ENCODE results near the gene PTPRE. TPM values are rescaled to one million over a fixed set of nuclear protein-coding genes. Genes with fewer than 3 reads are reported as not detected.

PTPRE gene
- total RNA-seq, 4 donors from 2014 or later, result 10.2 to 46.8 (median 28.8) TPM

DNA sequence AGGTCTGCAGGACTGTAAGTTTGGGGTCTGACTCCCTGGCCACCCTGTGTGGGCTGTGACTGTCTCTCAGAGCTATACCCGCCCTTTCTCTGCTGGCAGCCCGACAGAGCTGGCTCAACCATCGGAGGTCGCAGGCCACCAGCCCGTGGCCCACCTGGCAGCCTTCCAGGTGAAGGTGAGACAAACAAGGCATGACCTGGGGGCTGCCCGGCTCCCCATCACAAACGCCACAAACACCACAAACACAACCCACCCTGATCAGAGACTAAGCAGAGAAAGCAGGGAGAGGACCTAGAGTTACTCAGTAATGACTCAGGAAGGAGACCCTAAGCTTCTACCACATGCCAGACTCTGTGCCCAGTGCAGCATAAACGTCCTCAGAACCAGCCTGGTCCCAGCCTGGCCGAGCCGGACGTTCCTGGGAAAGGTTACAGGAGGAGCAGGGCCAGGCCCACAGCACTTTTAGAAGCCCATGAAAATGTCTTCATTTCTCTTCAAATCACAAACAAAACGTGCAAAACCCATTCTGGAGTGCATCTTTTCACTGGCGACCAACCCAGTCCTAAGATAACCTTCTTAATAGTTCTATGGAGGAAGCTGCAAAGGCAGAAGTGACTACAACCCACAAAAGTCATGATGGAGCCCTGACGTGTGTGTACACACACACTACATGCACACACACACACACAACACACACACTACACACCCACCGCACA, 152.5 kb downstream of the PTPRE start:
- no peak overlapping the region for H3K27ac ChIP-seq
- TF ChIP-seq, protein P1, sequence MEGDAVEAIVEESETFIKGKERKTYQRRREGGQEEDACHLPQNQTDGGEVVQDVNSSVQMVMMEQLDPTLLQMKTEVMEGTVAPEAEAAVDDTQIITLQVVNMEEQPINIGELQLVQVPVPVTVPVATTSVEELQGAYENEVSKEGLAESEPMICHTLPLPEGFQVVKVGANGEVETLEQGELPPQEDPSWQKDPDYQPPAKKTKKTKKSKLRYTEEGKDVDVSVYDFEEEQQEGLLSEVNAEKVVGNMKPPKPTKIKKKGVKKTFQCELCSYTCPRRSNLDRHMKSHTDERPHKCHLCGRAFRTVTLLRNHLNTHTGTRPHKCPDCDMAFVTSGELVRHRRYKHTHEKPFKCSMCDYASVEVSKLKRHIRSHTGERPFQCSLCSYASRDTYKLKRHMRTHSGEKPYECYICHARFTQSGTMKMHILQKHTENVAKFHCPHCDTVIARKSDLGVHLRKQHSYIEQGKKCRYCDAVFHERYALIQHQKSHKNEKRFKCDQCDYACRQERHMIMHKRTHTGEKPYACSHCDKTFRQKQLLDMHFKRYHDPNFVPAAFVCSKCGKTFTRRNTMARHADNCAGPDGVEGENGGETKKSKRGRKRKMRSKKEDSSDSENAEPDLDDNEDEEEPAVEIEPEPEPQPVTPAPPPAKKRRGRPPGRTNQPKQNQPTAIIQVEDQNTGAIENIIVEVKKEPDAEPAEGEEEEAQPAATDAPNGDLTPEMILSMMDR (IDR thresholded peaks at IDR 0.05), result no peak
- TF ChIP-seq POLR2A (IDR thresholded peaks at IDR 0.05) (no peak), POLR2AphosphoS5 (IDR thresholded peaks at IDR 0.05) (no peak), EP300 (IDR thresholded peaks at IDR 0.05) (no peak)
- 91% methylated on average over 12 of the region's 15 CpGs for WGBS
- H3K4me1 ChIP-seq, result peaks cover 16% of the 10 kb centered on the region
- no peak overlapping the region for H3K4me3 ChIP-seq
- no peaks in the 10 kb centered on the region for H3K27me3 ChIP-seq
- H3K36me3 ChIP-seq, result peaks cover 47% of the 10 kb centered on the region
- H3K9me3 ChIP-seq, result no peaks in the 10 kb centered on the region
- DNase-seq (ENCODE audit: low spot score in 2 of 2), result peak; percentile 60

DNA sequence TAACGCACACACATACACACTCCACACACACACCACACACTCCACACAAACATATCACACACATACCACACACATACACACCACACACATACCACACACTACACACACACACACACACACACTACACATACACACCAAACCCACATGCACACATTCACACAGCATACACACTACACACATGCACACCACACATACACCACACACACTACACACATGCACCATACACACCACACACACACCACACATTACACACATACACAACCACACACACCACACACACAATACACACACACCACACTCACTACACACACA, 153.0 kb downstream of the PTPRE start:
- 92% methylated on average over 1 of the region's 1 CpG for WGBS
- H3K27ac ChIP-seq, result no peak overlapping the region
- H3K9me3 ChIP-seq, result no peaks in the 10 kb centered on the region
- peaks cover 42% of the 10 kb centered on the region for H3K36me3 ChIP-seq
- no peak for TF ChIP-seq EP300 (IDR thresholded peaks at IDR 0.05)
- H3K27me3 ChIP-seq, result no peaks in the 10 kb centered on the region
- H3K4me3 ChIP-seq, result no peak overlapping the region
- peaks cover 21% of the 10 kb centered on the region for H3K4me1 ChIP-seq
- no peak for DNase-seq (ENCODE audit: low spot score in 2 of 2)

DNA sequence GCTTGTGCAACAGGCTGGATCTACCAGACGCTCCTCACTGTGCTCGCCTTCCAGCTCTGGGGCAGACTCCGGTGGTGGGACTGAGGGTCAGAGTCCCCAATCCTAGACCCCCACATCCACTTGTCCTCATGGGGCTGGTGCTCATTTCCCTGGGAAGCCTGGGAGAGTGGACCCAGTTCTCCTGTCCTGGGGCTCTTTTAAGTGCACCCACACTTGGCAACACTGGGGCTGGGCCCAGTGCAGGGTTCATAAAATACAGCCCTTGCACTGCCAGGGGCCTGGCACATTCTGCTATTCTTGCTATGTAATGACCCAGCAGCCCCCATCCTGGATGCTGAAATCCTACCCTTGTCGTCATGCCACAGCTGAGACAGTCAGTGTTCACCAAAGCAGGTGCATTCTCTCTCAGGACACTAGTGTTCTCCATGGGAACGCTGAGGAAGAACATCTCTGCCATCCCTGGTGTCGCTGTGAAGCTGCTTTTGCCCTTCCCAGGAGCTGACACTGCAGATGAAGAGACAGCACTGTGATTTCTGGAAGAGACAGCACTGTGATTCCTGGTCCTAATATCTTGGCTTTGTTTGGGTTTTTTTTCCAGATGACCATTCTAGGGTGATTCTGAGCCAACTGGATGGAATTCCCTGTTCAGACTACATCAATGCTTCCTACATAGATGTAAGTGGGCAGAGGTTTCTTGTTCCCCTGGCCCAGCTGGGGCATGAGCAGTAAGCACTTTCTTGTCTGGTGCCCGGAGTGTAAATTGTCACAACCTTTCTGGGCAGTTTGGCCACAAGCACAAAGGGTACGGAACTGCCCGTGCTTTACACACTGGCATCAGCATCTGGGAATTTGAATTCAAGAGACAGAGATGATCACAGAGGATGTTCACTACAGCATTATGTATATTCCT, 153.7 kb downstream of the PTPRE start:
- peaks cover 38% of the 10 kb centered on the region for H3K36me3 ChIP-seq
- WGBS, result 95% methylated on average over 9 of the region's 9 CpGs
- TF ChIP-seq EP300 (IDR thresholded peaks at IDR 0.05) (no peak), POLR2AphosphoS5 (IDR thresholded peaks at IDR 0.05) (no peak), POLR2A (IDR thresholded peaks at IDR 0.05) (no peak)
- TF ChIP-seq, protein P1 (IDR thresholded peaks at IDR 0.05), result no peak

DNA sequence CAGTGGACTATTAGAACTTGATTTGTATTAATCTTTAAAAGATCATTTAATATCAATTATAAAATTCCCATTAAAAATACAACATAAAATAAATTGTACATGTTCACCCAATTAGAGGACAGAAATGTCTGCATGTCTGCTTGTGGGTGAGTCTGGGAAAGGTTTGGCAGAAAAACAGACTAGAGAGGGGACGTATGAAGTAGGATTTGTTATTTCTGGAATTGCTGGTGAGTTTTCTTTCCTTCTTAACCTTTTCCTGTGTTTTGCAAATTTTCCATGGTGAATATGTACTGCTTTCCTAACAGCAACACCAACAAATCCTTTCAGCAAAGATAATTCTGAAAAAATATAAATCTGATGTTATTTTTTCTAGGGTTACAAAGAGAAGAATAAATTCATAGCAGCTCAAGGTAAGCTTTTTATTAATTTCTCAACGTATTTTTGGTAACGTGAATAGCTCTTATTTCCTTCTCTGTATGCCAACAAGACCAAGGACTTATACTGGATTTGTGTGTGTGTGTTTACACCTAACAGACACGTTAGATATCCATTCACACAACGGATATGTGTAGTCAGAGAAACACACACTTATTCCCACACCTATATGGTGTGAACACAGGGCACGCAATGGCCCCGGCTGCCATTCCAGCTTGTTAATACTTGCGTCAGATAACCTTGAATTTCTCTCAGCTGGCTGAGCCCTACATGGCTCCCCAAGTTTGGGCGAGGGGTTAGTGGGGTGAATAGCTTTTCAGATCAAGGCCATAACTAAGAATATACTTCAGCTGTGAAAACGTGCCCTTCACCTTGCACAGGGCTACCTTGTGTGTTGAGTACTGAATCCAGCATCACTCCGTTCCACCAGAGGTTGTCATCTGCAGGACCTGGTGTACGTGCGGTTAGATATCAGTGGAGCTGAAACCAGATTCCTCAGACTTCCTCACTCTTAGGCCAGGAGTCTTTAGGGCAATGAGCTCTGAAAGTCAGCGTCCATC, 154.7 kb downstream of the PTPRE start:
- peaks cover 36% of the 10 kb centered on the region for H3K36me3 ChIP-seq

More for the DNA sequence above, 153.7 kb downstream of the PTPRE start:
- Histone ChIP-seq H3K27ac (no peak overlapping the region), H3K9me3 (no peaks in the 10 kb centered on the region), H3K4me3 (no peak overlapping the region), H3K4me1 (peaks cover 28% of the 10 kb centered on the region), H3K27me3 (no peaks in the 10 kb centered on the region)
- DNase-seq (ENCODE audit: low spot score in 2 of 2), result peak; percentile 54 to 65

More for the DNA sequence above, 154.7 kb downstream of the PTPRE start:
- H3K4me3 ChIP-seq, result no peak overlapping the region
- H3K27me3 ChIP-seq, result no peaks in the 10 kb centered on the region
- no peak for TF ChIP-seq EP300 (IDR thresholded peaks at IDR 0.05)
- TF ChIP-seq, protein P1 (IDR thresholded peaks at IDR 0.05), result no peak
- no peak for TF ChIP-seq POLR2AphosphoS5 (IDR thresholded peaks at IDR 0.05)
- TF ChIP-seq POLR2A (IDR thresholded peaks at IDR 0.05), result no peak
- no peaks in the 10 kb centered on the region for H3K9me3 ChIP-seq
- peak; percentile 27 to 31 for DNase-seq (ENCODE audit: low spot score in 2 of 2)
- WGBS, result 85% methylated on average over 14 of the region's 14 CpGs
- H3K27ac ChIP-seq, result no peak overlapping the region
- H3K4me1 ChIP-seq, result peaks cover 29% of the 10 kb centered on the region
